GM18861 (cell line): Measurements from ENCODE around the gene TMEM169.

Experiments
- ATAC-seq: cut with Tn5 transposase; IDR thresholded peaks from one replicate; pipeline ENCODE4 v1.9.1; 2021; ENCODE audit not compliant: unreplicated experiment

Gene TMEM169

DNA sequence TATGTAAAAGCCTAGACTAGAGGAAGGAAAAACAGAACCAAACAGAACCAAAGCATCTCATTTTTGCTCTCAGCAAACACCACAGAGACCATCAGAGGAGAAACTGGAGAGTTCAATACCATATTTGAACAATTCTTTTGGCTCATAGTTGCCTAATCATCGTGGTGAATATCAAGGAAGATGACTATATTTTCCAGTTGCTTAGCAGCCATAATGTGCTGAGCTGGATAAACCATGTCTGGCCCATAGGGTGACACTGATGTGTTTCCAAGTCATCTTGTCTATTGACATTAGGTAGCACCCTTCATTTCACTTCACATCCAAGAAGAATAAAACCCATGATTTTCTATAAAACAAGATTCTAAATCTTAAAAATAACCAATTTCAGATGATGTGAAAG lies 21.5 kb downstream of the TMEM169 start:
- no peak for ATAC-seq

DNA sequence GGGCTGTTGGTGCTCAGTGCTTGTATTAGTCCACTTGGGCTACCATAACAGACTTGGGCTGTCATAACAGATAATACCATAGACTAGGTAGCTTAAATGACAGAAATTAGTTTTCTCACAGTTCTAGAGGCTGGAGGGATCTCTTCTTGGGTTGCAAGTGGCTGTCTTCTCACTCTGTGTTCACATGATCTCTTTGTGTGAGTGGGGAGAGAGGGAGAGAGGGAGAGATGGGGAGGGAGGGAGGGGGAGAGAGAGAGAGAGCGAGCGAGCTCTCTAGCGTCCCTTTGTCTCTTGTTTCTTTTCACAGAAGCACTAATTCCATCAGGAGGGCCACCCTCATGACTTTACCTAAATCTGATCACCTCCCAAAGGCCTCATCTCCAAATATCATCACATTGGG lies 23.0 kb downstream of the TMEM169 start:
- ATAC-seq, result no peak

DNA sequence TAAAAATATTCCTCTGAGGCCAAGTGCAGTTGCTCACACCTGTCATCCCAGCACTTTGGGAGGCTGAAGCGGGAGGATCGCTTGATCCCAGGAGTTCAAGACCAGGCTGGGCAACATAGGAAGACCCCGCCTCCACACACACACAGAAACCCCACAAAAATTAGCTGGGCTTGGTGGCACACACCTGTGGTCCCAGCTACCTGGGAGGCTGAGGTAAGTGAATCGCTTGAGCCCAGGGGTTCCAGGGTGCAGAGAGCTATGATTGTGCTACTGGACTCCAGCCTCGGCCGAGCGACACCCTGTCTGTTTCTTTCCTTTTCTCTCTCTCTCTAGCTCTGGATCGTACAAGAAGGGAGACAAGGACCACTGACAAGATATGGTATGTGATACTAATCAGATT lies 25.6 kb downstream of the TMEM169 start:
- no peak for ATAC-seq

DNA sequence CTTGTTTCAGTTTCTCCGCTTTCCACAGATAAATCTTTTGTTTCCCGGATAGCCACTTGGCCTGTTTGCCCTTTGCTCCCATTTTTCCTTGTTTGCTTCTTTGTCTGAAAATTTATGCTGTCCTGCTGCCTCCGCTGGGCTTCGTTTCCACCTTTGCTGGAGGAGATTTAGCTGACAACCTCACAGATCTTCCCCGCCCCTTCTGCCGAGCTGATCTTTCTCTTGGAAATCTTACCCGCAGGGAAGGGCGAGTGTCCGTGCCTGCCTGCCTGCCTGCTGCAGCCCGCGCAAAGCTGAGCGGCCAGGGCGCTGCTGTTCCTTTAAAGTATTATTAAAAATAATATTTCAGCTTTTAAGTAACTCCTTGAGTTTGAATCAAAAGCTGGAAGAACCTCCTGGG lies 26.0 kb downstream of the TMEM169 start:
- no peak for ATAC-seq

GRCh38 chr2:216108310-216108966 lies 26.7 kb downstream of the TMEM169 start:
- ATAC-seq, result no peak

DNA sequence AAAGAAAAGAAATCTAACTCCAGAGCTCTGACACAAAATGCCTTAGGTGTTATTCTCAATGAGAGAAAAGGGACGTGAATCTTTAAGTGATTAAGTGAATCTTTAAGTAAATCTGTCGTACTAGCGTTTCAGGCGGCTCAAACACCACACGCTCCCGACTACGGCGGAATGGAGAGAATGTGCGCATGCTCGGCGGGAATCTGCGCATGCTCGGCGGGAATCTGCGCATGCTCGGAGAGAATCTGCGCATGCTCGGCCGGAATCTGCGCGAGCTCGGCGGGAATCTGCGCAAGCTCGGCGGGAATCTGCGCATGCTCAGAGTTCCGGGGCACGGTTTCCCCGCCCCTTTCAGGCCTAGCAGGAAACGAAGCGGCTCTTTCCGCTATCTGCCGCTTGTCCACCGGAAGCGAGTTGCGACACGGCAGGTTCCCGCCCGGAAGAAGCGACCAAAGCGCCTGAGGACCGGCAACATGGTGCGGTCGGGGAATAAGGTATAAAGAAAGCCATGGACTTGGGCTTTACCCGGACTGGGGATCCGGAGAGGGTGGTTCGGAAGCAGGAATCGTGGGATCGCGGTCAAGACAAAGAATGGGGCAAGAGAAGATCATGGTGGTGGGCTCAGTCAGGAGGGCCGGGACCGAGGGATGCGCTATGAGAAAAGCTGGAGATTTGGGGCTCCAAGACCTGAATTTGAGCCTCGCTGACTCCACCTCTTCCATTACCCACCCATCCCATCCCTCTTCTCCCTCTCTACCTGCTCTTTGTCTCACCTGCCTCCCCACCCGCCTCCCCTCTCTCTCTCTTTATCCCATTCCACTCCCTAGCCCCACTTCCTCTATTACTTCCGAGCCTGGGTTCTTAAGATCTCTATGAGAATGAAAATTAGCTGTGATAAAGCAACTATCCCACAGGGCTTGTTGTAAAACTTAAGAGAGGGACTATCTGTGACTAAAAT lies 27.5 kb downstream of the TMEM169 start, which contains the start of gene XRCC5:
TSS of gene XRCC5 (plus strand) at position 382 of the 955 bp plus-strand sequence. CDS start at position 471, 89 bp downstream.
- ATAC-seq, result peak; percentile 37

- ATAC-seq, result no peak
Observed at GRCh38 chr2:216109962-216110614, 28.4 kb downstream of the TMEM169 start.

GRCh38 chr2:216110620-216111019 lies 28.9 kb downstream of the TMEM169 start:
- no peak for ATAC-seq

DNA sequence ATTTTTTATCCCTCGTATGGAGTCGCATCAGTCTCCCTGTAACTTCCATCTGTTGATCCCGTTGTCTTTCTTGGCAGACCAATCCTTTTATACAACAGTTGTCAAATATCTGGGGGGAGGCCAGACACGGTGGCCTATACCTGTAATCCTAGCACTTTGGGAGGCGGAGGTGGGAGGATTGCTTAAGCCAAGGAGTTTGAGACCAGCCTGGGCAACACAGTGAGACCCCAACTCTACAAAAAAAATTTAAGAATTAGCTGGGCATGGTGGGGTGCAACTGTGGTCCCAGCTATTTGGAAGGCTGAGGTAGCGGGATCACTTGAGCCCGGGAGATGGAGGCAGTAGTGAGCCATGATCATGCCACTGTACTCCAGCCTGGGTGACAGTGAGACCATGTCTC lies 29.4 kb downstream of the TMEM169 start:
- no peak for ATAC-seq

GRCh38 chr2:216112926-216113325 lies 31.2 kb downstream of the TMEM169 start:
- no peak for ATAC-seq

DNA sequence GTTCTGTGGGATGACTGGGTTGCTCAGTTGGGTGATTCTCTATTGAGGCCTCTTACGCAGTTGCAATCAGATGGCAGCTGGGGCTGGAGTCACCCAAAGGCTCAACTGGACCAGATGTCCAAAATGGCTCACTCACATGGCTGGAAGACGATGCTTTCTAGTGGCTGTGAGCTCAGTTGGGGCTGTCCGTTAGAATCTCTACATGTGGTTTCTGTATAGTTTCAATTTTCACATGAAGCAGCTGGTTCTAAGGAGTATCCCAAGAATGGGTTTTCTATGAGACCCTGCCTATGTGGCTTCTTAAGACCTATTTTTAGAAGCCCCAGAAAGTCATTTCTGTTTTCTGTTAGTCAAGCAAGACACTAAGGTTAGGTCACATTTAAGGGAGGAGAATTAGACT lies 31.9 kb downstream of the TMEM169 start:
- peak; percentile 58 for ATAC-seq

DNA sequence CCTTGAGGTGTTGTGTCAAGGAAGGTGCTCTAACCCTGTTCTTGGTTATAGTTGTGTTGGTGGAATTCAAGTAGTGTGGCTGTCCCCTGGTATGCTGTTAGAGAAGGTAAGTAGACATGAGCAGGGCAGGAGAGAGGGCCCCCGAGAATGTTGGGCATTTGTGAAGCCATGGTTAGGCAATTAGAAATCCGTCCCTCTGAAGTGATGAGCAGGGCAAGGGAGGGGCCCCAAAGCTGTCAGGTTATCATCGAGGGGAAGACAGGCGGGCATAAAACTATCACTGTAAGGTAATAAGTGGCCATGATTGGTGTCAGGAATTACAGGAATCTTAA lies 32.6 kb downstream of the TMEM169 start:
- ATAC-seq, result no peak

- peak; percentile 35 for ATAC-seq
Observed at GRCh38 chr2:216114714-216115531, 33.2 kb downstream of the TMEM169 start.

- no peak for ATAC-seq
Observed at GRCh38 chr2:216116418-216116817, 34.7 kb downstream of the TMEM169 start.

- no peak for ATAC-seq
Observed at GRCh38 chr2:216117561-216118340, 36.0 kb downstream of the TMEM169 start.

GRCh38 chr2:216118474-216118873 lies 36.8 kb downstream of the TMEM169 start:
- ATAC-seq, result no peak

GRCh38 chr2:216119146-216119545 lies 37.4 kb downstream of the TMEM169 start:
- ATAC-seq, result no peak

- ATAC-seq, result no peak
Observed at GRCh38 chr2:216119986-216120385, 38.3 kb downstream of the TMEM169 start.

GRCh38 chr2:216121255-216121654 lies 39.5 kb downstream of the TMEM169 start:
- ATAC-seq, result no peak

- no peak for ATAC-seq
Observed at GRCh38 chr2:216126943-216127342, 45.2 kb downstream of the TMEM169 start.
